Esophagus muscularis mucosa (tissue), 3 donors: ENCODE results near the gene VEPH1.

Source experiments
- POLR2A ChIP-seq: fragments of 450-650 bp; IDR thresholded peaks from one replicate; pipeline ENCODE4 v1.6.1; 2017; ENCODE audit warnings: antibody characterized with exemption, moderate library complexity, mild to moderate bottlenecking, low read depth
- POLR2AphosphoS5 ChIP-seq, 2 donors: sonication (generic); formaldehyde crosslinking; IDR thresholded peaks; one replicate each; pipeline ENCODE4 v1.6.1; 2017; ENCODE audit warnings: antibody characterized with exemption in 2 of 2
- TF ChIP-seq, protein P1 (sequence below), 3 experiments: fragments of 200-600 bp in 2 of 3; fragments of 450-650 bp in 1 of 3; sonication (generic) in 2 of 3; IDR thresholded peaks; one replicate each; pipeline ENCODE4 v1.5.1; 2017 to 2019; ENCODE audit warnings: antibody characterized with exemption in 3 of 3, mild to moderate bottlenecking in 2 of 3, moderate library complexity in 1 of 3

DNA sequence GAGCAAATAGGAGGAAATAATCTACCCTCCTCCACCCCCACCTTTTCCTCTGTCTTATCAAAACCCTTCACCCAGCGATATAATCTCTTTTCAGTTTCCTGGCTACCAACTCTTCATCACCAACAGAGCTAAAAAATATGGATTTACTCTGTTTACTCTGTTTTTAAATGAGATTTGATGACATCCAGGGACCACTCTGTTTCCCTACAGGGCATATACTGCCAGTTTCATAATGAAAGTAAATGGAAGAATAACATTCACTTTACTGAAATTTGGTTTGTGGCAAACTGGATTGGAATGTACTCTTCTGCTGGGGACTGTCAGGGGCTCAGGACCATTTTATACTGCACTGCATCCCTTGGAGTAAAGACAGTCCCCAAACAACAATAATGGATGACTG is 146.7 kb downstream of the VEPH1 start:
- TF ChIP-seq, protein P1, sequence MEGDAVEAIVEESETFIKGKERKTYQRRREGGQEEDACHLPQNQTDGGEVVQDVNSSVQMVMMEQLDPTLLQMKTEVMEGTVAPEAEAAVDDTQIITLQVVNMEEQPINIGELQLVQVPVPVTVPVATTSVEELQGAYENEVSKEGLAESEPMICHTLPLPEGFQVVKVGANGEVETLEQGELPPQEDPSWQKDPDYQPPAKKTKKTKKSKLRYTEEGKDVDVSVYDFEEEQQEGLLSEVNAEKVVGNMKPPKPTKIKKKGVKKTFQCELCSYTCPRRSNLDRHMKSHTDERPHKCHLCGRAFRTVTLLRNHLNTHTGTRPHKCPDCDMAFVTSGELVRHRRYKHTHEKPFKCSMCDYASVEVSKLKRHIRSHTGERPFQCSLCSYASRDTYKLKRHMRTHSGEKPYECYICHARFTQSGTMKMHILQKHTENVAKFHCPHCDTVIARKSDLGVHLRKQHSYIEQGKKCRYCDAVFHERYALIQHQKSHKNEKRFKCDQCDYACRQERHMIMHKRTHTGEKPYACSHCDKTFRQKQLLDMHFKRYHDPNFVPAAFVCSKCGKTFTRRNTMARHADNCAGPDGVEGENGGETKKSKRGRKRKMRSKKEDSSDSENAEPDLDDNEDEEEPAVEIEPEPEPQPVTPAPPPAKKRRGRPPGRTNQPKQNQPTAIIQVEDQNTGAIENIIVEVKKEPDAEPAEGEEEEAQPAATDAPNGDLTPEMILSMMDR (IDR thresholded peaks at IDR 0.05), result no peak
- TF ChIP-seq POLR2AphosphoS5 (IDR thresholded peaks at IDR 0.05), result no peak
- TF ChIP-seq POLR2A, result no peak
